ENCODE data around the gene BCOR. TPM values are rescaled to one million over a fixed set of nuclear protein-coding genes. Genes with fewer than 3 reads are reported as not detected.

The BCOR gene
- total RNA-seq, 2 donors from 2014 or later, result 19.0 to 24.4 TPM

DNA sequence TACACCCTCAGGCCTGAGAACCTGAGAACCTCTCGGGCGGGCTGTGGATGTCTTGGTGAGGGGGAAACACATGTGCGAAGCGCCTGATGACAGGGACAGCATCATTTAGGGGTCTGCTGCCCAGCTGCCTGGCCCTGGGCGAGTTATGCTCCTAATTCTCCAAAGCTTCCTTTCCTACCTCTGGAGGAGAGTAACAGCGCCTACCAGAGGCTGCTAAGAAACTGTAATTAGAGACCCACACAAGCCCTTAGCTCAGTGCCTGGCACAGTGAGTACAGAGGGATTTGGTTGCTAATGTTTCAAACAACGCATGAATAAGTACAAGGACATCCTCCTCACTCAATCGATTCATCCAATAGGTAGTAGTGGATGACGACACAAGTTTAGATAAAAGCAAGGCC, 40.4 kb downstream of the BCOR start:
- intact Hi-C loops (cut with DNase I, micrococcal nuclease), result no loop called here
- no peak for ATAC-seq

DNA sequence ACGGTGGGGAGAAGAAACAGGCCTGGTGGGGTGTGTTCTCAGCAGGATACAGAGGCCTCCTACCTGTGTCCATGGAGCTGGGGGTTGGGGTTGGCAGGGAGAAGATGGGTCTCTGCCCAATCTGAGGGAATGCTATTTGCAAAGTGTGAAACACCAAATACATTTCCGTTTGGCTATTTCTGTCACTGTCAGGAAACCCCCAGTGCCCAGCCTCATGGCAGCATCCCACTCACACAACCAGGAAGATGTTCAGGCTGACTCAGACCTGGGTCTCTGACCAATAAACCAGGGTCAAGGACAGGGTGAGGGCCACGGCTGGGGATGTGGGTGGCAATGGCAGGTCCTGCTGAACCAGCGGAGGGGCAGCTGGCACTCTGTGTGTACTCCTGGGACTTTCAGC, 41.3 kb downstream of the BCOR start:
- intact Hi-C loops (cut with DNase I, micrococcal nuclease), result no loop called here
- DNase-seq (no peak), ATAC-seq (no peak)

More for the DNA sequence above, 40.4 kb downstream of the BCOR start:
- no peak for DNase-seq

DNA sequence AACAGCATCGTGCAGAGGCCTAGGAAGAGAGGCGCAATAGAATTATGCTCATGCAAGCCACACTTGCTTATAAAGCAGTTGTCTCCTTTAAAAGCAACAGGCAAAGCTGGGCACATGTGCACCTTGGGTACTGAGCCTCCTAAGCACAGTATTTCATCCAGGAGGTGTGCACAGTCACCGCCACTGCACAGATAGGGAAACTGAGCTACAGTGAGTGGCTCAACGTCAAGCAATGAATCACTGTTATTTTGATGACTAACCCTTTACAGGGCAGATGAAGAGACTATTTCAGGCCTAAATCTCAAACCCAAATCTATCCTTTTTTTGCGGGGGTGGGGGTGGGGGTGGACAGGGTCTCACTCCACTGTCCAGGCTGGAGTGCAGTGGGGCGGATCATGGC, 42.3 kb downstream of the BCOR start:
- no peak for DNase-seq
- intact Hi-C loops (cut with DNase I, micrococcal nuclease), result no loop called here
- ATAC-seq, result no peak

DNA sequence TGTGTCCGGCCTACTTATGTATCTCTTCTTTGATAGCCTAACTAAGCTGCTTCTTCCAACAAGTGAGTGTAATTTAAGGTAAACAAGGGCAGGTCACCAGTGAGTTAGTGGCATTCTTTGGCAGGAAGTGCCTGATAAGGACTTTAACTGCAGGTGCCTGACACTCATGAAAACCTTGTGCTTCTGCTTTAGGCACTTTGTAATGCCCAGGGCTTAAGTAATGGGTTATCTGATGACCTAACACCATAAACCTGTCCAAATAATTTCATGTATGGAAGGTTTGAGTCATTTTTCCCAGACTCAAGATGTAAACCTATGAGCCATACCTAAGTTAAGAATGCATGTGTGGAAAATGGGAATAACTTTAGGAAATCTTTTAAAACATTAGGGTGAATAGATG, 43.0 kb downstream of the BCOR start:
- intact Hi-C loops (cut with DNase I, micrococcal nuclease), result no loop called here
- DNase-seq (no peak), ATAC-seq (peak; percentile 59)

DNA sequence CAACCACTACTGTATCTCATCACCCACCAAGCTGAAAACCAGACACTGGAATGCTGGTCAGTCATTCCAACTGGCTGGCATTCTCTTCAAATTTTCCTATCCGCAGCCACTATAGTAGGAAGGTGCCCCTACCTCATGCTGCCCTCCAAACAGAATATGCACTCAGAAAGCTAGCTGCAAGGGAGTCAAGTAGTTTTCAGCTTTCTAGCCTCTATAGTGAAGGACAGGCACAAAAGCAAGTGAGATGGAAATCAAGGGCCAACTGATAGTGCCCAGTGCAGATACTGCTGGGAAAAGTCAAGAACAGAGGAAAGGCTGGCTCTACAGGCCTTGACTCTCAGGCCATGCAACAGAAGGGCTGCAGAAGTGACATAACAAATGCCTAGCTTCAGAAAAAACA, 47.2 kb downstream of the BCOR start:
- intact Hi-C loops (cut with DNase I, micrococcal nuclease), result no loop called here
- no peak for ATAC-seq
- DNase-seq, result no peak

DNA sequence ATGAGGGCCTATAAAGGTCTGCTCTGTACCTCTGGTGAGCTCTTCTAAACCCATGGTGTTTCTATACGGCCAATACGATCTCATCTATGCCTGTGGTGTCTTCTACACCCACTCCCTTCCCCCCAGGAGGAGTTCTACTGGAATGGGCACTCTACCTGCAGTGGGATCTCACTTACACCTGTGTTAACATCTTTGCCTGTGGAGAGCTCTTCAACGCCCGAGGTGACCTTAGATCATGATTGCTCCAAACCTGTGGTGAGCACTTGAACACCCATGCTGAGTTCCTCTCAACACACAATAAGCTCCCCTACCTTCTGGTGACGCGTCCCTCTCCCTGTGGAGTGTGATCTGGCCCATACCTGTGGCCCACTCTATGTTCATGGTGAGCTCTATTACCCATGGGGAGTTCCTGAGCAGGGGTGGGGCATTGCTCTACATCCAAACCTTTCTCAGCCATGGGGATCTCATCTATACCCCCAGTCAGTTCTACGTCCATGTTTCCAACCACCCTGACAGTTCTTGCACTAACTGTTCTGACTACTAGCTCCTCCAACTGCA, 48.6 kb downstream of the BCOR start:
- ATAC-seq (no peak), DNase-seq (no peak)
- intact Hi-C loops (cut with DNase I, micrococcal nuclease), result no loop called here

DNA sequence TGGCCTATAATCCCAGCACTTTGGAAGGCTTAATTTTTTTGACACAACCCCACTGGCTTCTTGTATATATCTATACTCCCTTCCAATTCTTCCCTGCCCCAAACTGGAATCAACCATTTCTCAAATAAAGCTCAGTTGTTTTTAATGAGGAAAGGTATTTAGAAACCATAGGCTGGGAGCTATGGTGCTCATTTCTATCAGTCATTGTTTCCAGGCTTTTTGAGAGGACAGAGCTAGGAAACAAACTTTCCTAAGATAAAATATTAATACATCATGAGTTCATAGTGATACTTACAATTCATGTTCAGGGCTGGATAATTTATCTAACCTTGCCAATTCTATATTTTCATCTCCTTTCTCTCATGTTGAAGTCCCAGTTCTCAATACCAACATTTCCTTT, 50.3 kb downstream of the BCOR start:
- intact Hi-C loops (cut with DNase I, micrococcal nuclease), result no loop called here
- ATAC-seq (no peak), DNase-seq (no peak)

DNA sequence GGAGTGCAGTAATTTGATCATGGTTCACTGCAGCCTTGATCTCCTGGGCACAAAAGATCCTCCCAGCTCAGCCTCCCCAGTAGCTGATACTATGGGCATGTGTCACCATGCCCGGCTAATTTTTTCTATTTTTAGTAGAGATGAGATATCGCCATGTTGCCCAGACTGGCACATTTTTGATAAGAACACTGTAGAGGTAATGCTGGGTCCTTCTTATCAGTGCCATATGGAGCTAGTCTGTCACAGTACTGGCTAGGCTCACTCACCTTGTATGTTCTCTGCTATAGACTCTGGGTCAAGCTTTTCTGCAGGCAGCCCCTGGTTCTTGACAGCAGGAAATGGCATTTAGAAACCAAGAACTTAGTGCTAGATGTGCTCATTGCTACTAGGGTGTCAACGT, 53.9 kb downstream of the BCOR start:
- no peak for ATAC-seq
- DNase-seq, result no peak
- intact Hi-C loops (cut with DNase I, micrococcal nuclease), result no loop called here

DNA sequence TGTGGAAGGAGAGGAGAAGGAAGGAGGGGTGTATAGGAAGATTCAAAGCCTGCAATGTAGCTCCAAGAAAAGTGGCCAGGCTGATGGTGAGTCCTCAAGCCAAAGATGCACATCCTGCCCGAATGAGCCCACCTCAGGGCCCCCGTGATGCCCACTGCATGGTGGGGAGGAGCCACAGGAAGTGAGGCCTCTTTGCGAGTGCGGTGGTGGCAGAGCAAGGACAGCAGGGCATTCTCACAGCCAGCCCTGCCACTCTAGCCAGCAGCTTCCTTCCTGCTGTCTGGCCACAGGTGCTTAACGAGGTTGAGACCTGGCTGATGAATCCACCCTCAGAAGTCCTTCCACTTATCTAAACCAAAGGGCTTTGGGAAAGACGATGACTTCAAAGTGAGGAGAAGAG, 55.8 kb downstream of the BCOR start:
- DNase-seq (no peak), ATAC-seq (no peak)
- intact Hi-C loops (cut with DNase I, micrococcal nuclease), result no loop called here

DNA sequence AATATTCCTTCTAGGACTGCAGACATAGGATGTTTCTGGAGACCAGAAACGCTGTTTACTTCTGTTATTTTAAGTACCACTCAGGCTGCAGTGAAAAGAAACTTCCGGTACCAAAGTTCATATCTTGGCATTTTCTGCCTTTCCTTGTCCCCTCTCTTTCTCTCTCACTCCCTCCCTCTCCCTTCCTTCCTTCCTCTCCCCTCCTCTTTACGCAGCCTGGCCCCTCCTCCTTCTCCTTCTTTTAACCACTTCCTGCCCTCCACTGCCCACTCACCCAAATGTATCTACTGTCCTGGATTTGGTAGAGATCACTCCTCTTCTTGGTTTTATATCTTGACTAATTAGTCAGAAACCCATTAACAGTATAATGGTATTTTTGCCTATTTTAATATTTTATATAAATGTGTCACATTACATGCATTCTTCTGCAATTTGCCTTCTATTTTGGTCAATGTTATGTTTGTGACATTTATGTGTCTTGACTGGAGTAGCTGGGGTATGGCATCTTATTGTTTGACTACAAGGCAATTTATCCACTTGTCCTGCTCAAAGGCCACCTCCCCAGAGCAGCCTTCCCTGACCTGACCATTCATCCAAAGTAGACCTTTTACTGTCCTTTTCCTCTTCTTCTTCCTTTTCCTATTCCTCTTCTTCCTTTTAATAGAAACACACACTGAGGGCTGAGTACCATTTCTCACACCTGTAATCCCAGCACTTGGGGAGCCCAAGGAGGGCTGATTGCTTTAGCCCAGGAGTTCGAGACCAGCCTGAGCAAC, 56.9 kb downstream of the BCOR start:
- intact Hi-C loops (cut with DNase I, micrococcal nuclease), result no loop called here

DNA sequence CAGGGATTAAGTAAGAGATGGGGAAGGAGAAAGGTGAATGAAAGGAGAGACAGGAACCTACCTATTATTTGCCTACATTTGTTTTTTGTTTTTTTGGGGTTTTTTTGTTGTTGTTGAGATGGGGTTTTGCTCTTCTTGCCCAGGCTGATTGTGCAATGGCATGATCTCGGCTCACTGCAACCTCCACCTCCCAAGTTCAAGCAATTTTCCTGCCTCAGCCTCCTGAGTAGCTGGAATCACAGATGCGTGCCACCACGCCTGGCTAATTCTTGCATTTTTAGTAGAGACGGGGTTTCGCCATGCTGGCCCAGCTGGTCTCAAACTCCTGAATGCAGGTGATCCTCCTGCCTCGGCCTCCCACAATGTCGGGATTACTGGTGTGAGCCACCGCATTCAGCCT, 57.9 kb downstream of the BCOR start:
- intact Hi-C loops (cut with DNase I, micrococcal nuclease), result no loop called here
- DNase-seq, result no peak
- ATAC-seq, result no peak

More for the DNA sequence above, 56.9 kb downstream of the BCOR start:
- no peak for DNase-seq
- peak; percentile 69 for ATAC-seq

DNA sequence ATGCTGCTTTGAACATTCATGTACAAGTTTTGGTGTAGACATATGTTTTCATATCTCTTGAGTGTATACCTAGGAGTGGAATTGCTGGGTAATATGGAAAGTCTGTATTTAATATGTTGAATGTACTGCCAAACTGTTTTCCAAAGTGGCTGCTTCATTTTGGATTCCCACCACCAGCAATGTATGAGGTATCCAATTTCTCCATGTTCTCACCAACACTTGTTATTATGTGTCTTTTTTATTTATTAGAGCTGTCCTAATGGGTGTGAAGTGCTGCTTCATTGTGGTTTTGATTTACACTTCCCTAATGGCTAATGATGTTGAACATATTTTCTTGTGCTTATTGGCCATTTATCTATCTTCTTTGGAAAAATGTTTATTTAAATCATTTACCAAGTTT, 60.4 kb downstream of the BCOR start:
- intact Hi-C loops (cut with DNase I, micrococcal nuclease), result no loop called here
- DNase-seq (no peak), ATAC-seq (no peak)

DNA sequence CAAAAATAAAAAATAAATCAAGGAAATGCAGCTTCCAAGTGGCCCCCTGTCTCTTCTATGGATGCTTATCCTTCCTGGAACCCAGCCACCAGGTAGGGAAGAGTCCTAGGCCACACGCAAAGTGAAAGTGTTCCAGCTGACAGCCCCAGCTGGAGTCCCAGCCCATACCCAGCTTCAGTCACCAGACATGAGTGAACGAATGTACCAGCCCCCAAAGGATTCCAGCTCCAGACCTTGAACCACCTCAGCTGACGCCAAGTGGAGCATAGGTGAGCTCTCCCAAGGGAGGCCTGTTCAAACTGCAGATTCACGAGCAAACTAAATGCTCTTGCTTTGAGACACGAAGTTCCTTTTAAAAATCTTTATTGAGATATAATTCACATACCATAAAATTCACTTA, 62.0 kb downstream of the BCOR start:
- ATAC-seq (peak; percentile 60), DNase-seq (peak in 1 of 2 donors; percentile 37)
- intact Hi-C loops (cut with DNase I, micrococcal nuclease), result no loop called here

DNA sequence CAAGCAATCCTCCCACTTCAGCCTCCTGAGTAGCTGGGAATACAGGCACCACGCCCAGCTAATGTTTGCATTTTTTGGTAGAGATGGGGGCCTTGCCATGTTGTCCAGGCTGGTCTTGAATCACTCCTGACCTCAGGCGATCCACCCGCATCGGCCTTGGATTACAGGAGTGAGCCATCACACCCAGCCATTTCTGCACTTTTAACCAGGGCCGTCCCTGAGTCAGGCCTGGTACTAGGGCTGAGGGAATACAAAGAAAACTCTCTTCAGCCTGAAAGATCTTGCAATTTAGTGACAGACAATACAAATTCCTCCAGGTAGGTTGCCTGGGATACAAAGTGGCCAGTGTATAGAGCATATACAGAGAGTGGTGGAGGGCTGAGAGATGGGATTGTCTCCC, 65.8 kb downstream of the BCOR start:
- ATAC-seq, result no peak
- no peak for DNase-seq
- intact Hi-C loops (cut with DNase I, micrococcal nuclease), result no loop called here

DNA sequence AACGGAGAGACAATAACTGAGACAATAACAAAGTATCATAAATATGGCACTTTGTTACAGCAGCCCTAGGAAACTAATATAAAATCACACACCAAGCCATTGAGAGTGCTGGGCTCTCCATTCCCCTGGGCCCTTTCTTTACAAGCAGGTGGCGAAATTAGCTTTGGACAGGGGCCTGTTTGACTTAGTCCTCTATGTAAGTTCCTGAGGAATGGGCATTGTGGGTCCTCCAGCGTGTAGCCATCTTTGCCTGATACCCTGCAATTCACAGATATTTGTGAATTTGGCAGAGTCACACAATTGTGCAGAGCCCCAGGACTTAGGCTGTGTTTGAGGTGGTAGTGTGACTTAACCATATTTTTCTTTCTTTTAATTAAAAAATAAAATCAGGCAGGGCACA, 67.6 kb downstream of the BCOR start:
- no peak for ATAC-seq
- intact Hi-C loops (cut with DNase I, micrococcal nuclease), result no loop called here

DNA sequence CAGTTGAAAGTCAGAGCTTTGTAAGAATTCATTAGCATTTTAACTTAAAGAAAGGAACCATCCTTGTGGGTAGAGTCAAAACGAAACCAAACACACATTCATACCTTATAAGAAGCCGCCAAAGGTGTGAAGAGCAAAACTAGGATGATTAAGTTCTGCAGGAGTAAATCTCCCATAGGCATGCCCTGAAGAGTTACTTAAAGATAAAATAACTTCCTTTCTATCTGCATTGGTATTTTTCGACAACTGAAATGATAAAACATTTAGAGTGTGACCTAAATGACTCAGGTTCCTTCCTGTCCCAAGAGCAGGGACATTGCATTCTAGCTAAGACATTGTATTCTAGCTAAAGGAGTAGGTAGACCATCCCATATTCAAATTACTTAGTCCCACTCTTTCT, 75.3 kb downstream of the BCOR start:
- intact Hi-C loops (cut with DNase I, micrococcal nuclease), result no loop called here
- no peak for ATAC-seq
- DNase-seq, result no peak

More for the DNA sequence above, 67.6 kb downstream of the BCOR start:
- no peak for DNase-seq

DNA sequence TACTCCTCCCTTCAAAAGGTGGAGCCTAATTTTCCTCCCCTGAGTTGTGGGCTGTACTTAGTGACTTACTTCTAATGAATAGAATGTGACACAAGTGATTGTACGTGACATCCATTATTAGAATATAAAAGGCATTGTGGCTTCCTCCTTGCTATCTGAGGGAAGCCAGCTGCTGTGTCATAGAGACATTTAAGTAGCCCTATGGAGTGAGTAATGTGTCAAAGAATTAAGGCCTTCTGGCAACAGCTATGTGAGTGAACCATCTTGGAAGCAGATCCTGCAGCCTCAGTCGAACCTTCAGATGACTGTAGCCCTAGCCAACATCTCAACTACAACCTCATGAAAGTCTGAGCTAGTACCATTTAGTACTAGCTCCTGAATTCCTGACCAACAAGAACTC, 76.1 kb downstream of the BCOR start:
- intact Hi-C loops (cut with DNase I, micrococcal nuclease), result no loop called here
- ATAC-seq (no peak), DNase-seq (no peak)

DNA sequence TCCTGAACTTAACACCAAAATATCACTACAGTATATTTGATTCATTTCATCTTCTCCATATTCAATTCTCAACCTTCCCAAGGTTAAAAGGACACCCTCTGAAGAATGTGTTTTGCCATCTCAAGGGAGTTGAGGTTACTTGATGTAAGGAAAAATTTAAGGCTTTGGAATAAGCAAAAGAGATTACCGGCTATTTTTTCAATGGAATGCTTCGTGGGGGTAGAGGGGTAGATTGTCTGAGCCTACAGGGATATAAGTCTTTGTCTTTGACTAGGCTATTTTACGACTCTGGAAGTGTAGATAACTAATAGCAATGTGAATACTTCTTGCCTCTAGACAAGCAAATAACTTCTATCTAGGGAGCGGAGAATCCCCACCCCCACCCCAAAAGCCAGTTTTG, 78.2 kb downstream of the BCOR start:
- no peak for DNase-seq
- intact Hi-C loops (cut with DNase I, micrococcal nuclease), result no loop called here
- no peak for ATAC-seq

DNA sequence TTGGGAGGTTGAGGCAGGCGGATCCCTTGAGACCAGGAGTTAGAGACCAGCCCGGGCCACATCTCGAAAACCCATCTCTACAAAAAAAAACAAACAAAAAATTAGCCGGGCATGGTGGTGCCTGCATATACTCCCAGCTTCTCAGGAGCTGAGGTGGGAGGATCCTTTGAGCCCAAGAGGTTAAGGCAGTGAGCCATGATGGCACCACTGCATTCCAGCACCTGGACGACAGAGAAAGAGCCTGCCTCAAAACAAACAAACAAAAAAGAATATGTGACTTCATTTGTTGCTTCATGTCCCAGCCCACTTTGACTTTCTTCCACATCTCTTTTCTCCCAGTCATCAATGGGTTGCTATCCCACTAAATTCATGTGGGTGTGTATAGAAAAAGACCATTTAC, 79.7 kb downstream of the BCOR start:
- ATAC-seq, result no peak
- no peak for DNase-seq
- intact Hi-C loops (cut with DNase I, micrococcal nuclease), result no loop called here

DNA sequence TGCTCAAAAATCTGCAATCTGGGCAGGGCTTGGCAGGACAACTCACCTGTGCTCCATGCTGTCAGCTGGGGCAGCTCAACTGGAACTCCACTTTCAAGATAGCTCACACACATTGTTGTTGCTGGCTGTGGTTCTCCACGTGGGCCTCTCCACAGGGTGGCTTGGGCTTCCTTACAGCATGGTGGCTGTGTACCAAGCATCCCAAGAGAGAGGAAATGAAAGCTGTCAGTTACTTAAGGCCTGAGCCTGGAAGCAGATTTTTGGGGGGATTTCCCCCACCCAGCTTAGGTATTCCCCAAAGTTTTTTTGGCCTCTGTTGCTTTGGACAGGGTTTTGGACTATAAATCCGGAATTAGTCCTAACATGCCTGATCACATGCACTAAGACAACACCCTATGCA, 81.0 kb downstream of the BCOR start:
- DNase-seq (no peak), ATAC-seq (no peak)
- intact Hi-C loops (cut with DNase I, micrococcal nuclease), result no loop called here

DNA sequence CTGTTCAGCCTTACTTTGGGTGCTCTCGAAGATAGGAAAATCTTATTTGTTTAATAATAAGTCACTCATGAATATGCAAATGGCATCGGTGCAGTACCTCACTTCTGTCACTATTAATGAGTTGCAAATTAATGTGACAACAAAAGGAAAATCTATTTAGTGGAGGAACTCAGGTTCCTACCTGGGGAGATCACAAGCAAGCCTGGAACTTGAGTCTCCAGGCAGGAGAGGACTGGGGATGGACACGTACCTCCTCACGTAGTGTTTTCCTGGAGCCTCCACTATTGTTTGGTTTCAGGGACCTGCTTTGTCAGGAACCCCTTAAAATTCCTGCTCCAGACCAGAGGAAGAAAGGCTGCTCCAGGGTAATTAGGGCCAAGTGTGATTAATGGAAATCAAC, 82.1 kb downstream of the BCOR start:
- intact Hi-C loops (cut with DNase I, micrococcal nuclease), result no loop called here
- no peak for ATAC-seq
- no peak for DNase-seq

Measured in left colon (tissue), 2 donors.